Left colon (tissue), 2 donors: ENCODE measurements around the gene ORC2. TPM values are rescaled to one million over a fixed set of nuclear protein-coding genes. Genes with fewer than 3 reads are reported as not detected.
"Not testable (repeated sequence)": the region's sequence is repeated elsewhere in the genome, so short reads cannot be mapped to it uniquely, and the experiment has no call there.

Source experiments
- ATAC-seq: fragments of 200-7000 bp; cut with Tn5 transposase; one replicate; pipeline ENCODE4 v1.9.1; 2020; ENCODE audit warnings: mild to moderate bottlenecking, moderate library complexity
- DNase-seq, 2 donors: peaks; one replicate each; pipeline ENCODE4 v3.0.0-alpha.2; 2020
- intact Hi-C, 2 donors: fragments of 100-400 bp; cut with DNase I in 1 of 2; cut with micrococcal nuclease in 1 of 2; formaldehyde crosslinking; loops; one replicate each; pipeline versions ENCODE4 v1.11.2 to v1.14.0; 2022; cut with DNase I, micrococcal nuclease
- total RNA-seq, 2 donors: library from RNA; stranded (reverse); fragmentation: NEBNext Ultra II Directional; extraction: Animal tissue kit (Norgen Biotek cat#: 25700); gene quantifications; one replicate each; pipeline ENCODE4 v1.2.1, GENCODE V29; 2021
- donor health status: DM: no; HTN: no; CAD: no.
- donor health status: DM: yes; HTN: yes; CAD: no.

Gene ORC2
- total RNA-seq, 2 donors from 2014 or later: 25.5 to 26.8 TPM

GRCh38 chr2:200944467-200945394, 18.7 kb downstream of the ORC2 start:
- peak; percentile 91 for ATAC-seq
- DNase-seq: peak; percentile 47 to 53
- intact Hi-C loops: no loop called here

GRCh38 chr2:200943527-200944105, 19.8 kb downstream of the ORC2 start:
- ATAC-seq (no peak), DNase-seq (no peak)
- intact Hi-C loops: no loop called here

- no peak for ATAC-seq
- no peak for DNase-seq
- intact Hi-C loops: no loop called here
Measured at GRCh38 chr2:200939832-200940231, 23.6 kb downstream of the ORC2 start.

- intact Hi-C loops: no loop called here
- DNase-seq: no peak
- ATAC-seq: no peak
Measured at GRCh38 chr2:200930947-200931626, 32.4 kb downstream of the ORC2 start.

GRCh38 chr2:200929334-200930249, 33.9 kb downstream of the ORC2 start:
- DNase-seq: no peak
- intact Hi-C loops: no loop called here
- ATAC-seq: no peak

DNA sequence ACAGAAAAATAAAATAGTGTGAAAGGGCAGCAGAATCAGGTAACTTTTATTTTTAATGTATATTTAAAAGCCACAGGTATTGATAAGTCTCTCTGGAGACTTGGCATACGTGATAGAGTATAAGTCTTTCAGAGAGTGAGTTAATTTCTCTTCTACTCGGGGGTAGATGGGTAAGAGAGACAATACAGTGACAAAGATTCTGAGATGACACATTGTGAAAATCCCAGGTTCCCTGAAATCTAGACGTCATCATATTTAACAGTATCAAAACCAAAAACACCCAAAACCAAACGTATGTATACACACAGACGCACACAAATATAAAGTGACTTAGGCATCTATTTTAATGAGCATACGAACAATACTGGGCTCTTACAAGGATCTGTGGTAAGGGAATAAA, 41.0 kb downstream of the ORC2 start:
- no peak for ATAC-seq
- no peak for DNase-seq
- intact Hi-C loops: no loop called here

DNA sequence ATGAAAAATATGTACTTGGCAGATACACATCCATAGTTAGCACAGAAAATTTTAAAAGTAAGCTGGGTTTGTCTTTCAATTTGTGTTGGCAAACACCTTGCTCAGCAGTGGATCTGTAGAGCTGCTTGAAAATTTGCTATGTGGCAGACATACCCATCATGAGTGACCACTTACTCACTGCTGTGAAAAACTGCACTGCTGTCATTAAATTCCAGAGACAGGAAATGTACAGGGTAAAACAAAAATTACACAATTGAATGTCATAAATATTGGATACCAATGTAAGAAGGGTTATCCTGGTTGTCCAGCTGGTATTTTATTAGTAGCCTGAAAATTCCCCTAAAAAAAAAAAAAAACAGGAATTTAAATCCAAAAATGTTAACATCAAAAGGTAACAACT, 49.8 kb downstream of the ORC2 start:
- intact Hi-C loops: no loop called here
- no peak for DNase-seq
- no peak for ATAC-seq

- no peak for ATAC-seq
- DNase-seq: no peak
- intact Hi-C loops: loop anchor here in 1 of 2 donors (10.0 kb wide), 1 partner anchor 255 kb away; no protein-coding TSS in a partner anchor
Measured at GRCh38 chr2:200909958-200910357, 53.5 kb downstream of the ORC2 start.

GRCh38 chr2:200905618-200906296, 57.7 kb downstream of the ORC2 start:
- ATAC-seq (peak; percentile 88), DNase-seq (peak; percentile 61 to 85)
- intact Hi-C loops: loop anchor here in 1 of 2 donors (10.0 kb wide), 1 partner anchor 259 kb away; no protein-coding TSS in a partner anchor

DNA sequence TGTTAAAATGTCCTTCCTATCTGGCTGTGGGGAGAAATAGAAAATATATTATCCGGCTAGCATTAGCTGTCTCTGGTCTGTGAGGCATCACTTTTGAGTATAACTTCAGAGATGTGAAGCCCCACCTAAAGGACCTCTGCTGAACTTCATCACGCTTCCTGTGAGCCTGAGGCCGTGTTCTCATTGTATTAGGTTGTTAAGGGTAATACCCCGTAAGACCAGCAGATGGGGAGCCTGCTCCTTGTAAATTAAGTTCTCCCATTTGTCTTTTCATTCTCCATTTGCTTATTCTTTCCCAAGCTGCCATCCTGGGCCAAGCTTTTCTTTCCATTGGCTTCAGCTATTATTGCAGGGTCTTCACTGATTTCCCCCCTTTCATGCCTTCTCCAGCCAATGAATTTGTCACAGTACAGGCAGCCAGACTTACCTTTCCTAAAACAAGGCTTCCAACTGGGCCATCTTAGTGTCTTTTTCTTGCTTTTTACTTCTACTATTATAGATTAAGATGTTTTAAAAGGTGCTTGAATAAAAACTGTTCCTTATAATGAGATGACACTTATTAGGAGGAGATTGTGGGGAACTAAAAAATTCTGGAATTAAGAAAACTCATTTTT, 61.9 kb downstream of the ORC2 start:
- intact Hi-C loops: loop anchor here (5.0 to 10.0 kb wide), 3 partner anchors 166 to 276 kb away; no protein-coding TSS in a partner anchor
- ATAC-seq (peak; percentile 90), DNase-seq (peak; percentile 52 to 71)

DNA sequence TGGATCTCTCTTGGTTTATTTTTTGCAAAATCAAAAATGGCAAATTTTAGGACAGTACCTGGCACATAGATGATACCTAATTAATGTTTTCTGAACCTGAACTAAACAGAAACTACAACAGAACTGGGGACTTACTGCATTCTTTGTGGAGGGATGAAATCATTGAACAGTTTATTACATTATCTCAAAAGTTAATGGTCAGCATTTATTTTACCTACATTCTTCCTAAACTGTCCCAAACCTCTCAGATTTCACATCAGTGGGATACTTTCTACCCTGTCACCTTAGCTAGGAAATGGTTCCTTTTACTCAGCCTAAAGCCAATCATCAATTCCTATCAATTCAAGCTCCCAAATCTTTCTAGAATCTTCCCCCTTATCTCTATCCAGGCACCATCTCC, 64.0 kb downstream of the ORC2 start:
- DNase-seq (no peak), ATAC-seq (no peak)
- intact Hi-C loops: no loop called here

GRCh38 chr2:200888704-200889625, 74.5 kb downstream of the ORC2 start, which contains the start of the genes NIF3L1 and PPIL3:
NIF3L1 (plus strand) TSS chr2:200889371; CDS start chr2:200891944, 2,573 bp downstream.
PPIL3 (minus strand) TSS chr2:200889077; CDS start chr2:200887615, 1,462 bp downstream.
- intact Hi-C loops: no loop called here
- peak; percentile 98 for DNase-seq
- ATAC-seq: peak; percentile 92

DNA sequence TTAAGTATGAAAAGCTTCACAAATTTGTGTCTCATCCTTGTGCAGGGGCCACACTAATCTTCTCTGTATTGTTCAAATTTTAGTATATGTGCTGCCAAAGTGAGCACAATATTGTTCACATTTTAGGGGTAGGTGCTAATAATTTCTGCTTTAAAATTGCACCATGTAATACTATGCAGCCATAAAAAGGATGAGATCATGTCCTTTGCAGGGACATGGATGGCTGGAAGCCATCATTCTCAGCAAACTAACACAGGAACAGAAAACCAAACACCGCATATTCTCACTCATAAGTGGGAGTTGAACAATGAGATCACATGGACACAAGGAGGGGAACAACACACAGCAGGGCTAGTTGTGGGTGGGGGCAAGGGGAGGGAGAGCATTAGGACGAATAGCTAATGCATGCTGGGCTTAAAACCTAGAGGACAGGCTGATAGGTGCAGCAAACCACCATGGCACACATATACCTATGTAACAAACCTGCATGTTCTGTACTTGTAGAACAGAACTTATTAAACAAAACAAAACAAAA, 81.7 kb downstream of the ORC2 start:
- intact Hi-C loops, ATAC-seq, DNase-seq: not testable (repeated sequence)

DNA sequence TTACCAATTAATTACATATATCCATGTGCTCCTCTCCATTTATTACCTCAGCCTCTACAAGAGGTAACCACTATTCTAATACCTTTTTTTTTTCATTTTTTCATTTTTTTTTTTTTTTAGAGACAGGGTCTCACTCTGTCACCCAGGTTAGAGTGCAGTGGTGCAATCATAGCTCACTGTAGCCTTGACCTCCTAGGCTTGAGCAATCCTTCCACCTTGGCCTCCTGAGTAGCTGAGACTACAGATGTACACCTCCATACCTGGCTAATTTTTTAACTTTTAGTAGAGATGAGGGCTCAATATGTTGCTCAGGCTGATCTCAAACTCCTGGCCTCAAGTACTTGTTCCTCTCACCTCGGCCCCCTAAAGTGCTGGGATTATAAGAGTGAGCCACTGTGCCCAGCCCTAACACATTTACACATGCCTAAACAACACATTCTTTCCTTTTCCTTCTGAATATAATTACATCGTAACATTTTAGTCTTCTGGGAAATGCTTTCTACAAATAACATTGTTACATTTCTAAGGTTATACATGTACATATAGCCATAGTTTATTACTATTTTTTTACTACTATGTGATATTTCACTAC, 85.1 kb downstream of the ORC2 start:
- ATAC-seq (no peak), DNase-seq (no peak)
- intact Hi-C loops: no loop called here

DNA sequence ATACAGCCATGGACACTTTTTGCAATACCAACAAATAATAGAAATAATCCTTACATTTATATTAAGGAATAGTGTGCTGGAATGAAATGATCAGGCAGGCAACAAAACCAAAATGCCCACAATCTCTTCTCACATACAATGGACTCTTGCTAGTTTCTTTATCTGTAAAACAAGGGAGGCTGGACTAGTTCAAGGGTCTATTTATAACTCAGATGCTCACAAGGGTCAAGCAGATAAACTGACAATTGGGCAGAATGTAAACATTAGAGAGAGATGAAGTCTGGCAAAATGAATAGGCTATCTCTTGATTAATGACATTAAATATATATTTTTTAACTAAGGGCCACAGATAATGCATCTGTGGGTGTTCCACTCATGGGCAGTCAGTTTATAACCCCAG, 86.0 kb downstream of the ORC2 start:
- no peak for DNase-seq
- ATAC-seq: no peak
- intact Hi-C loops: no loop called here

DNA sequence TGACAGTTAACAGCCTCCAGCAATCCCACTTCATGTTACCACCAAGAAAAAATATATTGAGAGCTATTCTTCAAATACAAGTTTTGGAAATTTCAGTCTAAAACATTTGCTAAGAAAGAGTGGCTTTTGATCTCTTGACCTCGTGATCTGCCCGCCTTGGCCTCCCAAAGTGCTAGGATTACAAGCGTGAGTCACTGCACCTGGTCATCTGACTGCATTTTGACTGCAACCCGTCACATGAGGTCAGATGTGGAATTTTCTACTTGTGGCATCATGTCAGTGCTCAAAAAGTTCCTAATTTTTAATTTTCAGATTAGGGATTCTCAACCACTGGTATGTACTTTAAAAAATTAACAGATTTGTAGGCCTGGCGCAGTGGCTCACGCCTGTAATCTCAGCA, 89.9 kb downstream of the ORC2 start:
- DNase-seq (no peak), ATAC-seq (no peak)
- intact Hi-C loops: no loop called here
